Gastroesophageal sphincter (tissue), 4 donors: ENCODE measurements around the gene TSPAN11. TPM values are rescaled to one million over a fixed set of nuclear protein-coding genes. Genes with fewer than 3 reads are reported as not detected.
"Not testable (repeated sequence)": the region's sequence is repeated elsewhere in the genome, so short reads cannot be mapped to it uniquely, and the experiment has no call there.

Experiments used
- ATAC-seq: fragments of 150-250 bp; one replicate; pipeline ENCODE4 v1.9.1; 2016; ENCODE audit warnings: mild to moderate bottlenecking, moderate library complexity
- H3K27ac ChIP-seq, 4 donors: fragments of 200-600 bp; sonication (generic) in 3 of 4; 1 replicate in 3 of 4; 2 replicates in 1 of 4; pipeline ENCODE4 v1.5.1; 2016 to 2019
- H3K27me3 ChIP-seq: fragments of 200-600 bp; sonication (generic); one replicate; pipeline ENCODE4 v1.5.1; 2019
- H3K36me3 ChIP-seq, 2 donors: fragments of 200-600 bp; sonication (generic); one replicate each; pipeline ENCODE4 v1.5.1; 2019; ENCODE audit warnings: control low read depth in 1 of 2
- H3K4me1 ChIP-seq, 3 donors: fragments of 200-600 bp; sonication (generic); 1 replicate in 2 of 3; 2 replicates in 1 of 3; pipeline ENCODE4 v1.5.1; 2016 to 2019; ENCODE audit warnings: control low read depth in 2 of 3
- H3K4me3 ChIP-seq, 2 donors: fragments of 200-600 bp; sonication (generic); one replicate each; pipeline ENCODE4 v1.5.1; 2019; ENCODE audit warnings: mild to moderate bottlenecking in 1 of 2, moderate library complexity in 1 of 2
- H3K9me3 ChIP-seq, 3 donors: fragments of 200-600 bp; sonication (generic); one replicate each; pipeline ENCODE4 v1.5.1; 2017 to 2019; ENCODE audit warnings: control low read depth in 2 of 3
- EP300 ChIP-seq: sonication (generic); formaldehyde crosslinking; IDR thresholded peaks from one replicate; pipeline ENCODE4 v1.6.1; 2017; ENCODE audit warnings: antibody characterized with exemption, mild to moderate bottlenecking
- POLR2A ChIP-seq, 2 donors: fragments of 450-650 bp; IDR thresholded peaks; one replicate each; pipeline ENCODE4 v1.6.1; 2017; ENCODE audit warnings: antibody characterized with exemption in 2 of 2, mild to moderate bottlenecking in 2 of 2, moderate library complexity in 1 of 2
- POLR2AphosphoS5 ChIP-seq: sonication (generic); formaldehyde crosslinking; IDR thresholded peaks from one replicate; pipeline ENCODE4 v1.6.1; 2017; ENCODE audit warnings: antibody characterized with exemption
- WGBS, 2 donors: methylation state at CpG; one replicate each; pipeline ENCODE4 v1.1.5; 2018; ENCODE audit warnings: low coverage in 1 of 2; 5-methylcytosine and 5-hydroxymethylcytosine counted together
- total RNA-seq, 4 donors: library from RNA; depleted of rRNA; stranded (reverse); fragments of >200 nt; gene quantifications; one replicate each; pipeline ENCODE4 v1.1.0, GENCODE V29; 2016
- TF ChIP-seq, protein P1 (sequence below), 4 experiments: fragments of 200-600 bp in 2 of 4; fragments of 450-650 bp in 2 of 4; sonication (generic) in 1 of 4; IDR thresholded peaks; one replicate each; pipeline ENCODE4 v1.5.1; 2017 to 2019; ENCODE audit warnings: antibody characterized with exemption in 4 of 4, mild to moderate bottlenecking in 2 of 4, moderate library complexity in 2 of 4

The TSPAN11 gene
- total RNA-seq, 4 donors from 2014 or later: 4.8 to 15.9 (median 6.5) TPM

- WGBS, 2 donors: 93 to 100% methylated on average over 1 to 7 of the region's 7 CpGs
Measured at GRCh38 chr12:31026202-31026601, 99.7 kb downstream of the TSPAN11 start.

DNA sequence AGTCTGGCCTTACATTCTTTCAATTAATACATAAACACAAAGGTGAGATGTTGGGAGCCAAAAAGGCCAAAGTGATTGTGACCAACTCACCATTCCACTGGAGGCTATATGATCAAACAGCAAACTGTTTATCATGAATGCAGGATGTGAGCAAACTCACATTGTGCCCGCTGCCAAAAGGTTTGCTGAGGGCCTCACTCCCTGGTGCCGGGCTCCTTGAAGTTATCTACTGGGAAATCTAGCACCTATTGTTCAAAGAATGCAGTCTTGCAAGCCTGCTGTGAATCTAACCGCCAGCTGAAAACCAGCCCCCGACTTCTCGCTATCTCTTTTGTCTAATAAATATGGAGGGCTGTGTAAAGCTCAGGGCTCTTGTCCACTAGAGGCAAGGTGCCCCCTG lies 100.5 kb downstream of the TSPAN11 start:
- H3K4me1 ChIP-seq: not testable (repeated sequence)

More at GRCh38 chr12:31026202-31026601, 99.7 kb downstream of the TSPAN11 start:
- Histone ChIP-seq H3K9me3 (no peaks in the 10 kb centered on the region), H3K4me1 (no peaks in the 10 kb centered on the region), H3K27me3 (no peaks in the 10 kb centered on the region), H3K4me3 (no peak overlapping the region), H3K27ac (no peak overlapping the region), H3K36me3 (no peaks in the 10 kb centered on the region)
- no peak for ATAC-seq
- TF ChIP-seq POLR2A (IDR thresholded peaks at IDR 0.05) (no peak), POLR2AphosphoS5 (no peak), EP300 (no peak)
- TF ChIP-seq, protein P1, sequence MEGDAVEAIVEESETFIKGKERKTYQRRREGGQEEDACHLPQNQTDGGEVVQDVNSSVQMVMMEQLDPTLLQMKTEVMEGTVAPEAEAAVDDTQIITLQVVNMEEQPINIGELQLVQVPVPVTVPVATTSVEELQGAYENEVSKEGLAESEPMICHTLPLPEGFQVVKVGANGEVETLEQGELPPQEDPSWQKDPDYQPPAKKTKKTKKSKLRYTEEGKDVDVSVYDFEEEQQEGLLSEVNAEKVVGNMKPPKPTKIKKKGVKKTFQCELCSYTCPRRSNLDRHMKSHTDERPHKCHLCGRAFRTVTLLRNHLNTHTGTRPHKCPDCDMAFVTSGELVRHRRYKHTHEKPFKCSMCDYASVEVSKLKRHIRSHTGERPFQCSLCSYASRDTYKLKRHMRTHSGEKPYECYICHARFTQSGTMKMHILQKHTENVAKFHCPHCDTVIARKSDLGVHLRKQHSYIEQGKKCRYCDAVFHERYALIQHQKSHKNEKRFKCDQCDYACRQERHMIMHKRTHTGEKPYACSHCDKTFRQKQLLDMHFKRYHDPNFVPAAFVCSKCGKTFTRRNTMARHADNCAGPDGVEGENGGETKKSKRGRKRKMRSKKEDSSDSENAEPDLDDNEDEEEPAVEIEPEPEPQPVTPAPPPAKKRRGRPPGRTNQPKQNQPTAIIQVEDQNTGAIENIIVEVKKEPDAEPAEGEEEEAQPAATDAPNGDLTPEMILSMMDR (IDR thresholded peaks at IDR 0.05): no peak

GRCh38 chr12:31029468-31029867 lies 102.9 kb downstream of the TSPAN11 start:
- whole genome bisulfite sequencing, 2 donors: 73 to 92% methylated on average over 3 to 9 of the region's 11 CpGs
- Histone ChIP-seq H3K36me3 (no peaks in the 10 kb centered on the region), H3K27me3 (no peaks in the 10 kb centered on the region), H3K4me3 (no peak overlapping the region), H3K27ac (no peak overlapping the region), H3K4me1 (no peaks in the 10 kb centered on the region), H3K9me3 (no peaks in the 10 kb centered on the region)
- TF ChIP-seq EP300: no peak
- no peak for TF ChIP-seq POLR2A (IDR thresholded peaks at IDR 0.05)
- TF ChIP-seq POLR2AphosphoS5: no peak
- TF ChIP-seq, protein P1 (IDR thresholded peaks at IDR 0.05): no peak
- ATAC-seq: no peak

More for the DNA sequence above, 100.5 kb downstream of the TSPAN11 start:
- not testable (repeated sequence) for H3K27ac ChIP-seq, ATAC-seq, H3K36me3 ChIP-seq, H3K9me3 ChIP-seq, H3K27me3 ChIP-seq, H3K4me3 ChIP-seq
- WGBS, 2 donors: 90 to 94% methylated on average over 3 to 4 of the region's 5 CpGs

DNA sequence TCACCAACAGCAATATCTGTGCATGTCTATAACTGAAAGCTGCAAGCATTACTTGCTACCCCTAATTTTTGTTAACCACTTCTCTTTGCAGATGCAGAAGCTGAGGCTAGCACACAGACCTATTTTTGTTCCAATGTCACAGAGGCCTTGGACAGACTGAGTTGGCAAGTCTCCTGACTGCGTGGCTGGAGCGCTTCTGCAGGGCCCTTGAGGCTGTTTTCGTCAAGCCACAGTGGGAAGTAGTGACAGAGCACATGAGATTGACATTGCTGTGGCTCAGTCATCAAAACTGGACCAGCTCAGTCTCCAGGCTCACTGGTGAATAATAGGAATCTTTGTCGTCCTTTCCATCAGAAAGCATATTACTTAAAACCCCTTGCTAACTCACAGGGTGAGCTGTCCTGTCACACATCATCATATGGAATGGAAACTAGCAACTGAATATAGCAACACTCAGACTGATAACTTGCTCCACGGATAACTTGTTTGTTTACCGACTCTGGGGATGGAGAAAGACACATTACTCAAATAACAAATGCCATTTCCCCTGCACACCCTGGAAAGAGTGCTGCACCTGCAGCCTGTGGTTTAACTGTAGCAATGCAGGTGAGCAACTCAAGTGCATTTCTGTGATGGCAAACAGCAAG lies 103.5 kb downstream of the TSPAN11 start:
- TF ChIP-seq, protein P1 (IDR thresholded peaks at IDR 0.05): no peak
- no peak for TF ChIP-seq POLR2A (IDR thresholded peaks at IDR 0.05)
- no peak for TF ChIP-seq POLR2AphosphoS5
- no peak for TF ChIP-seq EP300
- Histone ChIP-seq H3K4me1 (no peaks in the 10 kb centered on the region), H3K36me3 (no peaks in the 10 kb centered on the region), H3K4me3 (no peak overlapping the region), H3K27ac (no peak overlapping the region), H3K9me3 (no peaks in the 10 kb centered on the region), H3K27me3 (no peaks in the 10 kb centered on the region)
- ATAC-seq: no peak
- WGBS, 2 donors: 40 to 45% methylated on average over 1 to 3 of the region's 6 CpGs

DNA sequence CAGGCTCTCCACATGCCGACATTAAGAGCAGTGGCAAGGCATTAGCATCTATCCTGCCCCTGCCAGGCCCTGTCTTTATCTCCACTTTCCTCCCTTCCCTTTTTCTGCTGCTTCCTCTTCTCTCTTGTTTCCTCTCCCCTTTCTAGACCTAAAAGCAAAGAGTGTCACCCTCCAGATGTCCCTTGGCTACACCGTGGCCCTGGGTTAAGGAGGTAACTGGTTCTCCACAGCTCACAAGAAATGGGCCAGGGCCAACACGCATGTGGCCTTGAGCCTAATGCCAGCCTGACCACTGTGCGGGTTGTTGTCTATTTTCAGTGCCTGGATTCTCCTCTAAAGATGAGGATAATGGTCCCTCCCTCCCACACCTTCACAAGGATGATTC lies 105.4 kb downstream of the TSPAN11 start:
- TF ChIP-seq EP300 (no peak), POLR2AphosphoS5 (no peak), POLR2A (IDR thresholded peaks at IDR 0.05) (no peak)
- TF ChIP-seq, protein P1 (IDR thresholded peaks at IDR 0.05): no peak
- no peaks in the 10 kb centered on the region for H3K36me3 ChIP-seq
- no peaks in the 10 kb centered on the region for H3K9me3 ChIP-seq
- no peak overlapping the region for H3K4me3 ChIP-seq
- H3K27ac ChIP-seq: no peak overlapping the region
- H3K4me1 ChIP-seq: no peaks in the 10 kb centered on the region
- H3K27me3 ChIP-seq: no peaks in the 10 kb centered on the region
- no peak for ATAC-seq
- WGBS, 2 donors: 78 to 81% methylated on average over 4 of the region's 4 CpGs
